Activated naive CD4-positive, alpha-beta T cell (primary cell): ENCODE results near the gene POLA2.
A peak's percentile ranks its signal among the peaks of the same experiment; 100 is the strongest.
"Not testable (repeated sequence)": the region's sequence is repeated elsewhere in the genome, so short reads cannot be mapped to it uniquely, and the experiment has no call there.

Experiments
- DNase-seq, 4 experiments: peaks; one replicate each; lab custom pipeline; 2025; lab: John Stamatoyannopoulos, UW

The POLA2 gene

GRCh38 chr11:65308281-65308891, 46.6 kb downstream of the POLA2 start:
- no peak for DNase-seq

GRCh38 chr11:65309006-65309405, 47.2 kb downstream of the POLA2 start:
- no peak for DNase-seq

- no peak for DNase-seq
These were observed 48.5 kb downstream of the POLA2 start for GRCh38 chr11:65310215-65310614.

- DNase-seq, result no peak
These were observed 49.0 kb downstream of the POLA2 start for GRCh38 chr11:65310736-65311135.

DNA sequence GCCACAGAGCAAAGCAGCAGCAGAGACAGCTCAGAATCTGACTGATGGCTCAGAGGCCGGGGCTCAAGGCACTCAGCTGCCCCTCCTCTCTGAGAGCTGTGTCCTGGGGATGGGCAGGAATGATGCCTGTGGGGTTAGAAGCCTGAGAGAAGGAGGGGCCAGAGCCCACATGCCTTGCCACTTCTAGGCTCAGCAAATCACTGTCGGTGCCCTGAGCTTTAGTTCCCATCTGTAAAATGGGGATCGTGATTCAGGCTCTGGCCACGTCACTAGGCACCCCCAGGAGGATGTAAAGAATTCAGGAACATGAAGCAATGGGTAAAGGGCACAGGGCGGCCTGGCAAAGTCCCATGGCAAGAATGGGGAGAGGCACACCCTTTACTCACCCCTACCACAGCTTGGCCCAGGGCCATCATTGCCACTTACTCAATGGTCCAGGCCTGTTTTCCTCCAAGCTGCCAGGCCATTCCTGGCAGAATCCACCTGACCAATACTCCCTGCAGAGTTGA, 49.5 kb downstream of the POLA2 start:
- DNase-seq, result no peak

DNA sequence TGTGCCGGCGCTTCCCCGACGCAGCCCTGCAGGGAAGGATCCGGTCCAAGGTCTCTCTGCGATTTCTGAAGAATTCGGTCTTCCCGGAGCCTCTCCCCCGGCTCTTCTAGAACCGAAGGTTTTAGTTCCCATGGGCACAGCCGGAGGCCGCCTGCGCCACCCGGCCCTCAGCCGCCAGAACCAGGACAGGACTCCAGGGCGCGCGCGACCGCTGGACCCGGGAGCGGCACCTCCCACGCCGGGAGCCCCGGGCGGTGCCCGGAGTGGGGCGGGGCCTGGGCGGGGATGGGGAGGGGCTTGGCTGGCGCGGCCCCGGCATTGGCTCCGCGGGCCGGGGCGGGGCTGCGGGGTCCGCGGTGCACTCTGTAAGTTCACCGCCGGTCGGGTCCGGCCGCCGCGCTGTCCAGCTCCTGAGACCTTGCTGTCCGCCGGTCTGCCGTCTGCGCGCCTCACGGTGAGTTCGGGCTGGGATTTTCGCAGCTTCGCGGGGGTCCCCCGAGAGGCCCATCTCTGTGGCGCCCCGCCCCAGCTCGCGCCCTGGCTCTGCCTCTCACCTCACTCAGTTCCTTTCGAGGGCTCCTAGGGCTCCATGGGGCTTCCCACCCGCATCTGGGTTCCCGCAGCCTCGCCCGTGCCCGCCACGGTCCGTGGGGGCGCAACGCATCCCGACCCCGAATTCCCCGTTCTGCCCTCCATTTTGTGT, 52.9 kb downstream of the POLA2 start, which contains the start of gene CDC42EP2:
CDC42EP2 (plus strand) TSS at position 366 of the 703 bp plus-strand sequence. CDS start 6,033 bp downstream, outside the sequence.
- peak; percentile 37 to 69 (median 42) for DNase-seq

- peak; percentile 65 to 83 (median 74) for DNase-seq
These were observed 53.6 kb downstream of the POLA2 start for GRCh38 chr11:65315204-65315865.

- DNase-seq, result no peak
These were observed 54.1 kb downstream of the POLA2 start for GRCh38 chr11:65315866-65316226.

GRCh38 chr11:65316227-65317024, 54.7 kb downstream of the POLA2 start:
- no peak for DNase-seq

DNA sequence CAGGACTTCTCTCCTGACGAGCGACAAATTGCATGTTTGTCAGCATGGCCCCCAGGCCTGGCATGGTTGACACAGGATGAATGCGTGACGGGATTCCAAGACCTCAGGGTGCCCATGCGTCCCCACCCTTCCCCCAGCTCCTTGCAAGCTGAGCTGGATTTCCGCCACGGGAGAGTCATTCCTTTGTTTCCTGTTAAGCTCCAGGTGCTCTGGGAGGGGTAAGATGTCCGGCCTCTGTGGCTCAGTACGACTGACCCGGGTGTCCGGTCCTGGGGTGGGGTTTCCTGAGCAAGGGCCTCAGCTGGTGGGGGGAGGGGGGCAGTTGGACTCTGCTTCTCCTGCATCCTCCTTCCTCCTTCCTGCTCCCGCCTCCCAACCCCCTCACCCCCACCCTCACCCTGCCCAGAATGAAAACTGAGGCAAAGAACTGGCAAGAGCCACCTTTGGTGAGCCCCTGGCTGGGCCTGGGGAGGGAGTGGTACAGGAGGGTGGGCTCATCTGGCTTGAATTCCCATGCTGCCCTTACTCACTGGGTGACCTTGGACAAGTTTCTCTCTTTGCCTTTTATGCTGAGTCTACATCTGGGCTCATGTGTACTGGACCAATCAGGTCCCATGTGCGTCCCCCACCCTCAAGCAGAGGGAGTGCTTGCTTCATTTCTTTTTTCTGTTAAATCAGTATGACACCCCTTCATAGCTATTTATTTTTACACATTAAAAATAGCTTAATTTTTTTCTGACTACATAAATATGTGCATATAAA, 55.4 kb downstream of the POLA2 start:
- DNase-seq, result no peak

DNA sequence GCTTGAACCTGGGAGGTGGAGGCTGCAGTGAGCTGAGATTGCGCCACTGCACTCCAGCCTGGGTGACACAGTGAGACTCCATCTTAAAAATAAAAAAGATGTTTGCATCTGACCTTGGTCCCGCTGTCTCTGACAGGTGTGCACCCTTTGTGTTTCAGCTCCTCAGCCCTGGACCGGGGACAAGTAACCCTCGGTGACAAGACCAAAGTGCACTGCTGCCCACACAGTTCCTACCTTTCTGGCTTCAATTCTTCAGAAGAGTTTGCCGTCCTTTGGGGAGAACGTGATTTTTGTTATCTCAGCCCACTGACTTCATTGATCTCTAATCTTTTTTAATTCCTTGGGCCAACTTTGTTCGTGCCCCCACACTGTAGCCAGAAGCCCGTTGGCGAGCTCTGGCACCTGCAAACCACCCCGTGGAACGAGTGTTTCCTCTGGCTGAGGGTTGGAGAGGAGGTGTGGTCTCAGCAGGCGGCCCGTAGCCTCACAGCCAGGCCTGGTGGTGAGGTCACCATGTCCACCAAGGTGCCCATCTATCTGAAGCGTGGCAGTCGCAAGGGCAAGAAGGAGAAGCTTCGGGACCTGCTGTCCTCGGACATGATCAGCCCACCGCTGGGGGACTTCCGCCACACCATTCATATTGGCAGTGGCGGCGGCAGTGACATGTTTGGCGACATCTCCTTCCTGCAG, 58.8 kb downstream of the POLA2 start:
- DNase-seq, result no peak

DNA sequence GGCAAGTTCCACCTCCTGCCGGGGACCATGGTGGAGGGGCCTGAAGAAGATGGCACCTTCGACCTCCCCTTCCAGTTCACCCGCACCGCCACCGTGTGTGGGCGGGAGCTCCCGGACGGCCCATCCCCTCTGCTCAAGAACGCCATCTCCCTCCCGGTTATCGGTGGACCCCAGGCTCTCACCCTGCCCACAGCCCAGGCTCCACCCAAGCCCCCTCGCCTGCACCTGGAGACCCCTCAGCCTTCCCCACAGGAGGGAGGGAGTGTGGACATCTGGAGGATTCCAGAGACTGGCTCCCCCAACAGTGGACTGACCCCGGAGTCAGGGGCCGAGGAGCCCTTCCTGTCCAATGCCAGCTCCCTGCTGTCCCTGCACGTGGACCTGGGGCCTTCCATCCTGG, 59.3 kb downstream of the POLA2 start:
- DNase-seq, result no peak

- no peak for DNase-seq
These were observed 60.2 kb downstream of the POLA2 start for GRCh38 chr11:65321828-65322485.

DNA sequence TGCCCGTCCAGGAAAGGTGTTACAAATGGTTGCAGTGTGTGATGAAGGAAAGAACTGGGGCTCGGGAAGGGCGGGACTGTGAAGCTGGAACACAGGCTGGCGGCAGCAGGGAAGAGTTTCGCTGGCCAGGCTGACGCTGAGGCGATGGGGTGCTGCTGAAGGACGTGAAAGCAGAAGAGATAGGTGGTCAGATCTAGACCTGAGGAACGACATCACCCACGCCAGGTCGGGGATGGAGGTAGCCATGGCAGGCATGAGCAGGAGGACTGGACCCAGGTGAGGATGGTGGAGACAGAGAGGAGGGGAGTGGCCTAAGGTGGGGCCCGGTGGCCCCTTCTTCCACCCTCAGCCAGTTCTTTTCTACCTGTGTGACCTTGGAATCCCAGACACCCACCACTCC, 62.1 kb downstream of the POLA2 start:
- DNase-seq, result no peak

- DNase-seq, result no peak
These were observed 63.7 kb downstream of the POLA2 start for GRCh38 chr11:65325435-65325834.

- no peak for DNase-seq
These were observed 65.3 kb downstream of the POLA2 start for GRCh38 chr11:65327021-65327420.

DNA sequence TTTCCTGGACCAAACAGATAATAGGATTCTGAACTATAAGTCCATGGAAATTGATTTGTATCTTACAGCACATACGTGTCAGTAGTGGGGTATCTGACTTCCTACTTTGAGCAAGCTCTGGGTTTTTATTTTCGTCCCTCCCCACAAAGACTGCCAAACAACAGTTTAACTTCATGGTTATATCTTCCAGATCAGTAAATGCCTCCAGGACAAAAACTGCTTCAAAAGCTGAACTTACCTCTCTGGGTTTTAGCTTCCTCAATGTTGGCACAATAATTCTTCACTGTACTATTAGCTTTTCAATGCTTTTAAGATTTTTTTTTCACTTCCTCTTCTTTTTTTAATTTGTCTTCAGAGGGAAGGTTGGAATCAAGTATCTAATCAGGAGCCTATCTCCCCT, 67.7 kb downstream of the POLA2 start:
- DNase-seq, result no peak

- peak; percentile 29 to 72 (median 65) for DNase-seq
These were observed 68.2 kb downstream of the POLA2 start for GRCh38 chr11:65329944-65330403.

DNA sequence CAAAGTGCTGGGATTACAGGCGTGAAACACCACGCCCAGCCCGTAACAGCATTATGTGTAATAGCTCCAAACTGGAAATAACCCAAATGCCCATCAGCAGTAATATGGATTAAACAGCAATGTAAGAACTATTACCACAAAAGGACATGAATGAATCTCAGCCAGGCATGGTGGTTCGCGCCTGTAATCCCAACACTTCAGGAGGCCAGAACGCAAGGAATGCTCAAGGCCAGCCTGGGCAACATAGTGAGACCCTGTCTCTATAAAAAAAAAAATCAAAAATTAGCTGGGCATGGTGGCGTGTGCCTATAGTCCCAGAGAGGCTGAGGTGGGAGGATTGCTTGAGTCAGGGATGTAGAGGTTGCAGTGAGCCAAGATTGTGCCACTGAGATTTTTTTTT, 68.8 kb downstream of the POLA2 start:
- DNase-seq, result no peak

GRCh38 chr11:65332591-65332990, 70.8 kb downstream of the POLA2 start:
- not testable (repeated sequence) for DNase-seq
